HG02938 (cell line): ENCODE results near the gene MVB12B.
A peak's percentile ranks its signal among the peaks of the same experiment; 100 is the strongest.

ENCODE experiments used
- ATAC-seq: cut with Tn5 transposase; IDR thresholded peaks from one replicate; pipeline ENCODE4 v1.9.1; 2021; ENCODE audit warnings: mild to moderate bottlenecking, moderate library complexity; ENCODE audit not compliant: unreplicated experiment

Gene MVB12B

GRCh38 chr9:126401581-126401980 is 75.0 kb downstream of the MVB12B start:
- no peak for ATAC-seq

GRCh38 chr9:126403397-126403796 is 76.8 kb downstream of the MVB12B start:
- ATAC-seq = no peak

GRCh38 chr9:126404459-126404858 is 77.8 kb downstream of the MVB12B start:
- no peak for ATAC-seq

- no peak for ATAC-seq
Observed at GRCh38 chr9:126406075-126406667, 79.5 kb downstream of the MVB12B start.

- no peak for ATAC-seq
Observed at GRCh38 chr9:126407114-126407870, 80.7 kb downstream of the MVB12B start.

GRCh38 chr9:126408004-126408403 is 81.4 kb downstream of the MVB12B start:
- no peak for ATAC-seq

- no peak for ATAC-seq
Observed at GRCh38 chr9:126410229-126410628, 83.6 kb downstream of the MVB12B start.

GRCh38 chr9:126411225-126411947 is 84.8 kb downstream of the MVB12B start:
- peak; percentile 82 for ATAC-seq

- no peak for ATAC-seq
Observed at GRCh38 chr9:126411948-126412284, 85.3 kb downstream of the MVB12B start.

GRCh38 chr9:126412905-126413304 is 86.3 kb downstream of the MVB12B start:
- no peak for ATAC-seq

- ATAC-seq = no peak
Observed at GRCh38 chr9:126413391-126414068, 86.9 kb downstream of the MVB12B start.

- no peak for ATAC-seq
Observed at GRCh38 chr9:126415741-126416370, 89.2 kb downstream of the MVB12B start.

GRCh38 chr9:126417043-126417442 is 90.4 kb downstream of the MVB12B start:
- no peak for ATAC-seq

- ATAC-seq = no peak
Observed at GRCh38 chr9:126417684-126418083, 91.1 kb downstream of the MVB12B start.

GRCh38 chr9:126418608-126419007 is 92.0 kb downstream of the MVB12B start:
- no peak for ATAC-seq

GRCh38 chr9:126419475-126419874 is 92.8 kb downstream of the MVB12B start:
- ATAC-seq = no peak

GRCh38 chr9:126420135-126420534 is 93.5 kb downstream of the MVB12B start:
- ATAC-seq = no peak

GRCh38 chr9:126420643-126421564 is 94.3 kb downstream of the MVB12B start:
- ATAC-seq = no peak

- no peak for ATAC-seq
Observed at GRCh38 chr9:126421567-126422428, 95.2 kb downstream of the MVB12B start.
